WTC11 (cell line): ENCODE results near the gene WDR89. TPM values are rescaled to one million over a fixed set of nuclear protein-coding genes. Genes with fewer than 3 reads are reported as not detected.

ENCODE experiments used
- ATAC-seq: fragments of 200-7000 bp; cut with Tn5 transposase; 2 replicates; pipeline ENCODE4 v1.10.0; 2021; ENCODE audit warnings: mild to moderate bottlenecking, moderate library complexity
- Bru-seq: library from RNA; stranded (reverse); fragments of 400-500 nt; gene quantifications from one replicate; lab custom pipeline; 2021; lab: Mats Ljungman, UMichigan
- CTCF ChIA-PET: fragments of 300-600 bp; sonication (Branson Sonifier 250); formaldehyde crosslinking; loops from one replicate; lab custom pipeline; 2021; ENCODE audit warnings: antibody characterized with exemption; lab: Charles Lee
- POLR2A ChIA-PET: fragments of 350-600 bp; sonication (Branson Sonifier 250); formaldehyde crosslinking; loops from one replicate; lab custom pipeline; 2021; ENCODE audit warnings: antibody characterized with exemption; lab: Charles Lee
- DNase-seq: peaks from one replicate; pipeline ENCODE4 v3.0.0; 2021; ENCODE audit warnings: low spot score
- H3K27ac Mint-ChIP-seq: 2 replicates; pipeline ENCODE4 v1.8.0; 2021; ENCODE audit warnings: mixed read lengths
- H3K27me3 Mint-ChIP-seq: 2 replicates; pipeline ENCODE4 v1.8.0; 2021; ENCODE audit warnings: low read depth, mild to moderate bottlenecking, moderate library complexity, mixed read lengths
- H3K36me3 Mint-ChIP-seq: 2 replicates; pipeline ENCODE4 v1.8.0; 2021; ENCODE audit warnings: mixed read lengths
- H3K4me1 Mint-ChIP-seq: 2 replicates; pipeline ENCODE4 v1.8.0; 2022; ENCODE audit warnings: mixed read lengths
- H3K4me3 Mint-ChIP-seq: 2 replicates; pipeline ENCODE4 v1.8.0; 2021; ENCODE audit warnings: mild to moderate bottlenecking, moderate library complexity, mixed read lengths
- H3K9me3 Mint-ChIP-seq: 2 replicates; pipeline ENCODE4 v1.8.0; 2021; ENCODE audit warnings: mixed read lengths
- GTF2I ChIP-seq: fragments of 250-450 bp; sonication (Bioruptor Pico); conservative IDR thresholded peaks from 2 replicates; pipeline ENCODE4 v1.4.0; 2021; ENCODE audit warnings: mild to moderate bottlenecking
- KAT7 ChIP-seq: sonication (generic); formaldehyde crosslinking; IDR thresholded peaks from 2 replicates; pipeline ENCODE4 v1.8.1; 2023; ENCODE audit warnings: missing genetic modification reagents, mild to moderate bottlenecking, borderline replicate concordance
- MXD4 ChIP-seq: fragments of 250-450 bp; sonication (Bioruptor Pico); IDR thresholded peaks from 2 replicates; pipeline ENCODE4 v1.8.0; 2021; ENCODE audit warnings: mild to moderate bottlenecking, moderate library complexity, borderline replicate concordance
- NR1H2 ChIP-seq: sonication (generic); formaldehyde crosslinking; IDR thresholded peaks from 2 replicates; pipeline ENCODE4 v1.9.0; 2021; ENCODE audit warnings: mild to moderate bottlenecking, moderate library complexity, missing genetic modification reagents
- PRRX2 ChIP-seq: fragments of 250-450 bp; sonication (Bioruptor Pico); IDR thresholded peaks from 2 replicates; pipeline ENCODE4 v1.8.0; 2021; ENCODE audit warnings: mild to moderate bottlenecking
- SOX15 ChIP-seq: fragments of 250-450 bp; sonication (Bioruptor Pico); IDR thresholded peaks from 2 replicates; pipeline ENCODE4 v1.9.0; 2021; ENCODE audit warnings: mild to moderate bottlenecking
- SP1 ChIP-seq: sonication (generic); formaldehyde crosslinking; conservative IDR thresholded peaks from 2 replicates; pipeline ENCODE4 v1.8.1; 2022; ENCODE audit warnings: missing genetic modification reagents
- ZNF232 ChIP-seq: sonication (generic); formaldehyde crosslinking; IDR thresholded peaks from 2 replicates; pipeline ENCODE4 v1.8.0; 2022; ENCODE audit warnings: mild to moderate bottlenecking, missing genetic modification reagents
- ZNF263 ChIP-seq: sonication (generic); formaldehyde crosslinking; IDR thresholded peaks from 2 replicates; pipeline ENCODE4 v1.8.1; 2022; ENCODE audit warnings: low read depth, mild to moderate bottlenecking, moderate library complexity, missing genetic modification reagents
- long read RNA-seq, 3 experiments: library from RNA in 1 of 3; library from capped mRNA in 1 of 3; library from polyadenylated mRNA in 1 of 3; unstranded in 2 of 3; stranded (forward) in 1 of 3; transcript quantifications; one replicate each; pipeline ENCODE4 v2.0.0, GENCODE V29; 2021
- total RNA-seq: library from RNA; stranded (reverse); gene quantifications from 3 replicates; pipeline ENCODE4 v1.2.3, GENCODE V29; 2021
- TF ChIP-seq, protein P1 (sequence below): sonication (generic); formaldehyde crosslinking; IDR thresholded peaks from 2 replicates; pipeline ENCODE4 v1.8.0; 2023; ENCODE audit warnings: mild to moderate bottlenecking, missing genetic modification reagents
- TF ChIP-seq, protein P2 (sequence below): sonication (generic); formaldehyde crosslinking; IDR thresholded peaks from 2 replicates; pipeline ENCODE4 v1.8.1; 2023; ENCODE audit warnings: mild to moderate bottlenecking, missing genetic modification reagents, moderate library complexity
- TF ChIP-seq, protein P3 (sequence below): fragments of 250-450 bp; sonication (Bioruptor Pico); IDR thresholded peaks from 2 replicates; pipeline ENCODE4 v2.1.2; 2022; ENCODE audit warnings: mild to moderate bottlenecking, moderate library complexity
- TF ChIP-seq, protein P4 (sequence below): sonication (generic); formaldehyde crosslinking; IDR thresholded peaks from 2 replicates; pipeline ENCODE4 v1.8.1; 2023; ENCODE audit warnings: mild to moderate bottlenecking, missing genetic modification reagents
- TF ChIP-seq, protein P5 (sequence below): fragments of 250-450 bp; sonication (Bioruptor Pico); IDR thresholded peaks from 2 replicates; pipeline ENCODE4 v1.8.0; 2021; ENCODE audit warnings: mild to moderate bottlenecking
- TF ChIP-seq, protein P6 (sequence below): sonication (generic); formaldehyde crosslinking; conservative IDR thresholded peaks from 2 replicates; pipeline ENCODE4 v1.8.1; 2023; ENCODE audit warnings: mild to moderate bottlenecking, low read depth, missing genetic modification reagents, moderate library complexity
- TF ChIP-seq, protein P7 (sequence below): sonication (generic); formaldehyde crosslinking; IDR thresholded peaks from 2 replicates; pipeline ENCODE4 v1.8.1; 2023; ENCODE audit warnings: mild to moderate bottlenecking, missing genetic modification reagents

The WDR89 gene, protein sequence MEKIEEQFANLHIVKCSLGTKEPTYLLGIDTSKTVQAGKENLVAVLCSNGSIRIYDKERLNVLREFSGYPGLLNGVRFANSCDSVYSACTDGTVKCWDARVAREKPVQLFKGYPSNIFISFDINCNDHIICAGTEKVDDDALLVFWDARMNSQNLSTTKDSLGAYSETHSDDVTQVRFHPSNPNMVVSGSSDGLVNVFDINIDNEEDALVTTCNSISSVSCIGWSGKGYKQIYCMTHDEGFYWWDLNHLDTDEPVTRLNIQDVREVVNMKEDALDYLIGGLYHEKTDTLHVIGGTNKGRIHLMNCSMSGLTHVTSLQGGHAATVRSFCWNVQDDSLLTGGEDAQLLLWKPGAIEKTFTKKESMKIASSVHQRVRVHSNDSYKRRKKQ
- total RNA-seq: 27.2 to 28.9 TPM (median 27.5 TPM) in 3 replicates
- percentile 84 among the genes with signal in this experiment for Bru-seq, nascent RNA
- long read RNA-seq, experiment 1, transcript WDR89-204 (1 exons, 2,935 nt): minor isoform, 8 of 122 reads
- long read RNA-seq, experiment 1, transcript WDR89-201 (3 exons, 1,687 nt): major isoform, 16 of 122 reads
- long read RNA-seq, experiment 1, transcript WDR89-203 (4 exons, 976 nt): minor isoform, 13 of 122 reads
- long read RNA-seq, experiment 1, partial matches to known transcripts: 5 of 122 reads
- long read RNA-seq, experiment 1, other reads (novel, unspliced or antisense): 80 of 122 reads
- long read RNA-seq, experiment 2, transcript WDR89-204 (1 exons, 2,935 nt): major isoform, 24 of 50 reads
- long read RNA-seq, experiment 2, partial matches to known transcripts: 5 of 50 reads
- long read RNA-seq, experiment 2, other reads (novel, unspliced or antisense): 16 of 50 reads
- long read RNA-seq, experiment 3, transcript WDR89-203 (4 exons, 976 nt): major isoform, 7 of 49 reads
- long read RNA-seq, experiment 3, partial matches to known transcripts: 0 of 49 reads
- long read RNA-seq, experiment 3, other reads (novel, unspliced or antisense): 35 of 49 reads

DNA sequence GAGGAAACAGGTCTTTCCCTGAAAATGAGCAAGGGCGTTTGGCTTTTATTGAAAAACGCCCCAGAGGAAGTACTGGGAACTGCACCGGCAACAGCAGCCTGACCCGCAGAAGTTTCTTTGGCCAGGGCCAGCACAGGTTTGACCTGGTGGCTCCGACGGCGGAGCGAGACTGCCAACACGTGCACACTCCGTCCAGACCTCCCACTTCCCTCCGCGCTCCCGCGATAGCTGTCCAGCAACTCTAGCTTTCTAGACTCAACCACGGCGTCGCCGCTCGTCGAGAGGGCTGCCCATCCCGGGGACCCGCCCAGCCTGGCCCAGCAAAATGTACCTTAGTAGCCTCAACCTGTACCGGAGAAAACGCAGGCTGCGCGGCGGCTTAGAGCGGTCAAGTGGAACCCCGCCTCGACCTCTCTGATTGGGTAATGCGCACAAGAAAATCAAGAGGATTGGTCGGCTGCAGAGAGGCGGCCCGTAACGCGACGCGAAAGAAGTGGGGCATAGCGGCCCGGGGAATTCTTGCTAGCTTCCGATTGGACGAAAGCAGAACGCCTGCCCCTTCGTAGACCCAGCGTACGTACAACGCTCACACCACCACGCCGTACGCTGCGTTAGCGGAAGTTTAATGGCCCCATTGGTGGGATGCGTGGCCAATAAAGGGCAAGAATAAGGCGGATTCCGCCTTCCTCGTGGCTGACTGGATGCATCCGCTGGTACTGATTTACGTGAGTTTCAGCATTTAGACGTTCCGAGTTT, at the start of gene WDR89:
Gene WDR89, minus strand, starts transcription at position 399 of the 756 bp plus-strand sequence. CDS start 41,929 bp downstream, outside the sequence.
- Mint-ChIP-seq H3K27me3 (no peaks in the 10 kb centered on the region; the same call in 1 of the 2 replicates), H3K9me3 (peaks cover 11% of the 10 kb centered on the region), H3K36me3 (peaks cover 27% of the 10 kb centered on the region), H3K4me1 (peaks cover 15% of the 10 kb centered on the region), H3K27ac (peak within 1 kb of the TSS; percentile 100), H3K4me3 (peak within 1 kb of the TSS; percentile 78)
- peak; percentile 96 for DNase-seq
- CTCF ChIA-PET: interaction anchor here (0.6 to 1.5 kb wide), 8 partner anchors 12 to 662 kb away, joined by 3 to 12 read pairs (median 4); partner anchors contain the start of gene PPP2R5E
- POLR2A ChIA-PET: interaction anchor here (0.6 to 1.5 kb wide), 6 partner anchors 7 to 493 kb away, joined by 3 to 11 read pairs (median 4); partner anchors contain the start of gene PPP2R5E
- peak; percentile 94 for ATAC-seq
- TF ChIP-seq PRRX2 (no peak), GTF2I (no peak), ZNF263 (CRISPR knock-in tag) (no peak), NR1H2 (CRISPR knock-in tag) (no peak), ZNF232 (CRISPR knock-in tag) (peak; percentile 93), MXD4 (CRISPR knock-in tag) (no peak), KAT7 (CRISPR knock-in tag) (no peak), SP1 (CRISPR knock-in tag) (peak; percentile 46; the same call in 1 of the 2 replicates), SOX15 (CRISPR knock-in tag) (no peak)
- TF ChIP-seq, protein P1, sequence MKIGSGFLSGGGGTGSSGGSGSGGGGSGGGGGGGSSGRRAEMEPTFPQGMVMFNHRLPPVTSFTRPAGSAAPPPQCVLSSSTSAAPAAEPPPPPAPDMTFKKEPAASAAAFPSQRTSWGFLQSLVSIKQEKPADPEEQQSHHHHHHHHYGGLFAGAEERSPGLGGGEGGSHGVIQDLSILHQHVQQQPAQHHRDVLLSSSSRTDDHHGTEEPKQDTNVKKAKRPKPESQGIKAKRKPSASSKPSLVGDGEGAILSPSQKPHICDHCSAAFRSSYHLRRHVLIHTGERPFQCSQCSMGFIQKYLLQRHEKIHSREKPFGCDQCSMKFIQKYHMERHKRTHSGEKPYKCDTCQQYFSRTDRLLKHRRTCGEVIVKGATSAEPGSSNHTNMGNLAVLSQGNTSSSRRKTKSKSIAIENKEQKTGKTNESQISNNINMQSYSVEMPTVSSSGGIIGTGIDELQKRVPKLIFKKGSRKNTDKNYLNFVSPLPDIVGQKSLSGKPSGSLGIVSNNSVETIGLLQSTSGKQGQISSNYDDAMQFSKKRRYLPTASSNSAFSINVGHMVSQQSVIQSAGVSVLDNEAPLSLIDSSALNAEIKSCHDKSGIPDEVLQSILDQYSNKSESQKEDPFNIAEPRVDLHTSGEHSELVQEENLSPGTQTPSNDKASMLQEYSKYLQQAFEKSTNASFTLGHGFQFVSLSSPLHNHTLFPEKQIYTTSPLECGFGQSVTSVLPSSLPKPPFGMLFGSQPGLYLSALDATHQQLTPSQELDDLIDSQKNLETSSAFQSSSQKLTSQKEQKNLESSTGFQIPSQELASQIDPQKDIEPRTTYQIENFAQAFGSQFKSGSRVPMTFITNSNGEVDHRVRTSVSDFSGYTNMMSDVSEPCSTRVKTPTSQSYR (CRISPR knock-in tag): 0 out of 2 replicates have a peak, but pooled peaks have one; percentile 29
- TF ChIP-seq, protein P2, sequence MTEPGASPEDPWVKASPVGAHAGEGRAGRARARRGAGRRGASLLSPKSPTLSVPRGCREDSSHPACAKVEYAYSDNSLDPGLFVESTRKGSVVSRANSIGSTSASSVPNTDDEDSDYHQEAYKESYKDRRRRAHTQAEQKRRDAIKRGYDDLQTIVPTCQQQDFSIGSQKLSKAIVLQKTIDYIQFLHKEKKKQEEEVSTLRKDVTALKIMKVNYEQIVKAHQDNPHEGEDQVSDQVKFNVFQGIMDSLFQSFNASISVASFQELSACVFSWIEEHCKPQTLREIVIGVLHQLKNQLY (CRISPR knock-in tag): no peak
- TF ChIP-seq, protein P3, sequence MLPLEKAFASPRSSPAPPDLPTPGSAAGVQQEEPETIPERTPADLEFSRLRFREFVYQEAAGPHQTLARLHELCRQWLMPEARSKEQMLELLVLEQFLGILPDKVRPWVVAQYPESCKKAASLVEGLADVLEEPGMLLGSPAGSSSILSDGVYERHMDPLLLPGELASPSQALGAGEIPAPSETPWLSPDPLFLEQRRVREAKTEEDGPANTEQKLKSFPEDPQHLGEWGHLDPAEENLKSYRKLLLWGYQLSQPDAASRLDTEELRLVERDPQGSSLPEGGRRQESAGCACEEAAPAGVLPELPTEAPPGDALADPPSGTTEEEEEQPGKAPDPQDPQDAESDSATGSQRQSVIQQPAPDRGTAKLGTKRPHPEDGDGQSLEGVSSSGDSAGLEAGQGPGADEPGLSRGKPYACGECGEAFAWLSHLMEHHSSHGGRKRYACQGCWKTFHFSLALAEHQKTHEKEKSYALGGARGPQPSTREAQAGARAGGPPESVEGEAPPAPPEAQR (CRISPR knock-in tag): no peak
- TF ChIP-seq, protein P4, sequence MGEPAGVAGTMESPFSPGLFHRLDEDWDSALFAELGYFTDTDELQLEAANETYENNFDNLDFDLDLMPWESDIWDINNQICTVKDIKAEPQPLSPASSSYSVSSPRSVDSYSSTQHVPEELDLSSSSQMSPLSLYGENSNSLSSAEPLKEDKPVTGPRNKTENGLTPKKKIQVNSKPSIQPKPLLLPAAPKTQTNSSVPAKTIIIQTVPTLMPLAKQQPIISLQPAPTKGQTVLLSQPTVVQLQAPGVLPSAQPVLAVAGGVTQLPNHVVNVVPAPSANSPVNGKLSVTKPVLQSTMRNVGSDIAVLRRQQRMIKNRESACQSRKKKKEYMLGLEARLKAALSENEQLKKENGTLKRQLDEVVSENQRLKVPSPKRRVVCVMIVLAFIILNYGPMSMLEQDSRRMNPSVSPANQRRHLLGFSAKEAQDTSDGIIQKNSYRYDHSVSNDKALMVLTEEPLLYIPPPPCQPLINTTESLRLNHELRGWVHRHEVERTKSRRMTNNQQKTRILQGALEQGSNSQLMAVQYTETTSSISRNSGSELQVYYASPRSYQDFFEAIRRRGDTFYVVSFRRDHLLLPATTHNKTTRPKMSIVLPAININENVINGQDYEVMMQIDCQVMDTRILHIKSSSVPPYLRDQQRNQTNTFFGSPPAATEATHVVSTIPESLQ (CRISPR knock-in tag): no peak
- TF ChIP-seq, protein P5, sequence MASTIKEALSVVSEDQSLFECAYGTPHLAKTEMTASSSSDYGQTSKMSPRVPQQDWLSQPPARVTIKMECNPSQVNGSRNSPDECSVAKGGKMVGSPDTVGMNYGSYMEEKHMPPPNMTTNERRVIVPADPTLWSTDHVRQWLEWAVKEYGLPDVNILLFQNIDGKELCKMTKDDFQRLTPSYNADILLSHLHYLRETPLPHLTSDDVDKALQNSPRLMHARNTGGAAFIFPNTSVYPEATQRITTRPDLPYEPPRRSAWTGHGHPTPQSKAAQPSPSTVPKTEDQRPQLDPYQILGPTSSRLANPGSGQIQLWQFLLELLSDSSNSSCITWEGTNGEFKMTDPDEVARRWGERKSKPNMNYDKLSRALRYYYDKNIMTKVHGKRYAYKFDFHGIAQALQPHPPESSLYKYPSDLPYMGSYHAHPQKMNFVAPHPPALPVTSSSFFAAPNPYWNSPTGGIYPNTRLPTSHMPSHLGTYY: no peak; the same call in 1 of the 2 replicates
- TF ChIP-seq, protein P6, sequence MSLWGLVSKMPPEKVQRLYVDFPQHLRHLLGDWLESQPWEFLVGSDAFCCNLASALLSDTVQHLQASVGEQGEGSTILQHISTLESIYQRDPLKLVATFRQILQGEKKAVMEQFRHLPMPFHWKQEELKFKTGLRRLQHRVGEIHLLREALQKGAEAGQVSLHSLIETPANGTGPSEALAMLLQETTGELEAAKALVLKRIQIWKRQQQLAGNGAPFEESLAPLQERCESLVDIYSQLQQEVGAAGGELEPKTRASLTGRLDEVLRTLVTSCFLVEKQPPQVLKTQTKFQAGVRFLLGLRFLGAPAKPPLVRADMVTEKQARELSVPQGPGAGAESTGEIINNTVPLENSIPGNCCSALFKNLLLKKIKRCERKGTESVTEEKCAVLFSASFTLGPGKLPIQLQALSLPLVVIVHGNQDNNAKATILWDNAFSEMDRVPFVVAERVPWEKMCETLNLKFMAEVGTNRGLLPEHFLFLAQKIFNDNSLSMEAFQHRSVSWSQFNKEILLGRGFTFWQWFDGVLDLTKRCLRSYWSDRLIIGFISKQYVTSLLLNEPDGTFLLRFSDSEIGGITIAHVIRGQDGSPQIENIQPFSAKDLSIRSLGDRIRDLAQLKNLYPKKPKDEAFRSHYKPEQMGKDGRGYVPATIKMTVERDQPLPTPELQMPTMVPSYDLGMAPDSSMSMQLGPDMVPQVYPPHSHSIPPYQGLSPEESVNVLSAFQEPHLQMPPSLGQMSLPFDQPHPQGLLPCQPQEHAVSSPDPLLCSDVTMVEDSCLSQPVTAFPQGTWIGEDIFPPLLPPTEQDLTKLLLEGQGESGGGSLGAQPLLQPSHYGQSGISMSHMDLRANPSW (CRISPR knock-in tag): no peak
- TF ChIP-seq, protein P7, sequence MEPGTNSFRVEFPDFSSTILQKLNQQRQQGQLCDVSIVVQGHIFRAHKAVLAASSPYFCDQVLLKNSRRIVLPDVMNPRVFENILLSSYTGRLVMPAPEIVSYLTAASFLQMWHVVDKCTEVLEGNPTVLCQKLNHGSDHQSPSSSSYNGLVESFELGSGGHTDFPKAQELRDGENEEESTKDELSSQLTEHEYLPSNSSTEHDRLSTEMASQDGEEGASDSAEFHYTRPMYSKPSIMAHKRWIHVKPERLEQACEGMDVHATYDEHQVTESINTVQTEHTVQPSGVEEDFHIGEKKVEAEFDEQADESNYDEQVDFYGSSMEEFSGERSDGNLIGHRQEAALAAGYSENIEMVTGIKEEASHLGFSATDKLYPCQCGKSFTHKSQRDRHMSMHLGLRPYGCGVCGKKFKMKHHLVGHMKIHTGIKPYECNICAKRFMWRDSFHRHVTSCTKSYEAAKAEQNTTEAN (CRISPR knock-in tag): peak; percentile 85; the same call in 1 of the 2 replicates
